Thyroid gland (tissue), 4 donors: ENCODE data around the gene OR51I2. TPM values are rescaled to one million over a fixed set of nuclear protein-coding genes. Genes with fewer than 3 reads are reported as not detected.

Experiments
- DNase-seq, 2 donors: peaks; one replicate each; pipeline ENCODE4 v3.0.0-alpha.2; 2019
- H3K27ac ChIP-seq, 3 donors: fragments of 200-600 bp; sonication (generic); 1 replicate in 2 of 3; 2 replicates in 1 of 3; pipeline ENCODE4 v1.5.1; 2016 to 2019; ENCODE audit warnings: mild to moderate bottlenecking in 1 of 3, moderate library complexity in 1 of 3
- H3K27me3 ChIP-seq: fragments of 200-600 bp; sonication (generic); one replicate; pipeline ENCODE4 v1.5.1; 2019
- H3K36me3 ChIP-seq, 2 donors: fragments of 200-600 bp; sonication (generic); one replicate each; pipeline ENCODE4 v1.5.1; 2016 to 2019
- H3K4me1 ChIP-seq, 2 donors: fragments of 200-600 bp; sonication (generic); one replicate each; pipeline ENCODE4 v1.5.1; 2017 to 2019
- H3K4me3 ChIP-seq, 3 donors: fragments of 200-600 bp; sonication (generic); replicated peaks in 1 of 3; 1 replicate in 2 of 3; 2 replicates in 1 of 3; pipeline ENCODE4 v1.5.1; 2016; ENCODE audit warnings: mild to moderate bottlenecking in 1 of 3
- H3K9me3 ChIP-seq: fragments of 200-600 bp; sonication (generic); one replicate; pipeline ENCODE4 v1.5.1; 2017
- CTCF ChIP-seq, 6 experiments: fragments of 200-600 bp in 3 of 6; fragments of 450-650 bp in 3 of 6; sonication (generic) in 3 of 6; IDR thresholded peaks; one replicate each; pipeline ENCODE4 v1.5.1; 2016 to 2019; ENCODE audit warnings: antibody characterized with exemption in 6 of 6, mild to moderate bottlenecking in 2 of 6, inconsistent platforms in 1 of 6, moderate library complexity in 1 of 6
- POLR2A ChIP-seq, 2 donors: fragments of 450-650 bp; IDR thresholded peaks; one replicate each; pipeline ENCODE4 v1.6.1; 2017; ENCODE audit warnings: antibody characterized with exemption in 2 of 2, mild to moderate bottlenecking in 2 of 2, moderate library complexity in 1 of 2
- WGBS, 2 donors: methylation state at CpG; one replicate each; pipeline ENCODE4 v1.1.5; 2017; 5-methylcytosine and 5-hydroxymethylcytosine counted together
- intact Hi-C: fragments of 100-400 bp; cut with DNase I; formaldehyde crosslinking; loops from one replicate; pipeline ENCODE4 v1.15.1; 2023
- total RNA-seq, 4 donors: library from RNA; depleted of rRNA; stranded (reverse); fragments of >200 nt; gene quantifications; one replicate each; pipeline ENCODE4 v1.2.3, GENCODE V29; 2016

OR51I2 gene
- total RNA-seq, 4 donors from 2014 or later, result not detected

- Histone ChIP-seq H3K4me3 (no peak overlapping the region), H3K36me3 (no peaks in the 10 kb centered on the region), H3K4me1 (no peaks in the 10 kb centered on the region), H3K27ac (no peak overlapping the region), H3K27me3 (no peaks in the 10 kb centered on the region), H3K9me3 (no peaks in the 10 kb centered on the region)
- WGBS, 2 donors, result 85 to 90% methylated on average over 9 of the region's 9 CpGs
- intact Hi-C loops, result no loop called here
- no peak for DNase-seq
- TF ChIP-seq POLR2A (IDR thresholded peaks at IDR 0.05), result no peak
- no peak for TF ChIP-seq CTCF (IDR thresholded peaks at IDR 0.05)
Measured at GRCh38 chr11:5505363-5506048, 56.4 kb downstream of the OR51I2 start.

Other genes with a start within 250 kb of the OR51I2 start
- not detected for gene OR51V1, start 248.6 kb upstream of the OR51I2 start, total RNA-seq
- 100 to 1,000 TPM in 2 of 4 donors, 10 to 100 TPM in 1, 1 to 10 TPM in 1; 2.5 to 214 (median 107) TPM for gene HBB, start 222.3 kb upstream of the OR51I2 start, total RNA-seq
- gene HBD, start 214.8 kb upstream of the OR51I2 start, total RNA-seq, result 1 to 10 TPM in 1 of 4 donors, not detected in 3; 1.0 TPM
- gene HBG1, start 199.5 kb upstream of the OR51I2 start, total RNA-seq, result not detected
- gene HBG2, start 194.5 kb upstream of the OR51I2 start, total RNA-seq, result not detected
- 1 to 10 TPM in 1 of 4 donors, not detected in 3; 1.2 TPM for gene HBE1, start 179.4 kb upstream of the OR51I2 start, total RNA-seq
- not detected for gene OR51B4, start 147.4 kb upstream of the OR51I2 start, total RNA-seq
- gene OR51B2, start 125.0 kb upstream of the OR51I2 start, total RNA-seq, result not detected
- 1 to 10 TPM in 1 of 4 donors, under 1 TPM in 1, not detected in 2; 0.78 to 1.2 TPM for gene OR51B5, start 105.8 kb upstream of the OR51I2 start, total RNA-seq
- gene OR51B6, start 97.8 kb upstream of the OR51I2 start, total RNA-seq, result not detected
- gene OR51M1, start 65.5 kb upstream of the OR51I2 start, total RNA-seq, result not detected
- not detected for gene OR51Q1, start 27.2 kb upstream of the OR51I2 start, total RNA-seq
- gene OR51I1, start 7.8 kb upstream of the OR51I2 start, total RNA-seq, result under 1 TPM in 2 of 4 donors, not detected in 2; 0.33 to 0.93 TPM
- not detected for gene OR52D1, start 39.4 kb downstream of the OR51I2 start, total RNA-seq
- 1 to 10 TPM in 3 of 4 donors, under 1 TPM in 1; 0.56 to 2.0 (median 1.6) TPM for gene UBQLN3, start 60.6 kb downstream of the OR51I2 start, total RNA-seq
- gene UBQLNL, start 67.4 kb downstream of the OR51I2 start, total RNA-seq, result 1 to 10 TPM in 2 of 4 donors, under 1 TPM in 2; 0.54 to 2.0 (median 0.87) TPM
- gene OR52H1, start 99.2 kb downstream of the OR51I2 start, total RNA-seq, result 1 to 10 TPM in 3 of 4 donors, under 1 TPM in 1; 0.78 to 2.8 (median 1.1) TPM
- not detected for gene OR52B6, start 131.6 kb downstream of the OR51I2 start, total RNA-seq
- gene TRIM6, start 147.3 kb downstream of the OR51I2 start, total RNA-seq, result 1 to 10 TPM; 7.1 to 9.6 (median 9.2) TPM
- 10 to 100 TPM in 1 of 4 donors, 1 to 10 TPM in 3; 7.0 to 11.1 (median 7.6) TPM for gene TRIM34, start 175.7 kb downstream of the OR51I2 start, total RNA-seq
- gene TRIM5, start 235.8 kb downstream of the OR51I2 start, total RNA-seq, result 10 to 100 TPM; 20.8 to 61.5 (median 43.3) TPM
- gene TRIM22, start 240.5 kb downstream of the OR51I2 start, total RNA-seq, result 10 to 100 TPM; 20.1 to 45.0 (median 28.1) TPM